ENCODE results near the gene PCDHA1. TPM values are rescaled to one million over a fixed set of nuclear protein-coding genes. Genes with fewer than 3 reads are reported as not detected.

PCDHA1 gene
- total RNA-seq, 2 experiments from 2014 or later, result not detected

DNA sequence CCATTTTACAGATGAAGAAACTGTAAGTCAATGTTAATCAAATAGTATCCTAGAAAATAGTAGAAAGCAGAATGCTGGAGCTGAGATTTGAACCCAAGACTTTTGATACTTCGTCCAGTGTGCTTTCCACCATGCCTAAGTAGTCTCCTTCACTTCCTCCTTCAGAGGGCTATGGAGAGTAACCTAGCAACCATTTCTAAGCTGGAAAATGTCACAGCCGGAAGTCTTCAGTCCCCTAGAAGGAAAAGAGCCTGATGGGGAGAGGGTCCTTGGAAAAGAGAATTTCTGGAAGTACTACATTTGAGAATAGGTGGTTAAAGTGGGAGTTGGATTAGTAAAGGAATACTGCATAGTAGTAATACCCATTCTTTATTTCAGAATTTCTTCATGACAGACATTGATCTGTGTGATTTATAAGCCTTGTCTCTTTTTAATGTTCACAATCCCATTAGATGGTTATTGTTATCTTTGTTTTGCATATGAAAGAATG lies 213.0 kb downstream of the PCDHA1 start:
- no peaks in the 10 kb centered on the region for H3K4me1 ChIP-seq (ENCODE audit: insufficient read depth, low read length, poor library complexity, severe bottlenecking)
- H3K4me3 ChIP-seq (ENCODE audit: low read depth, low read length, poor library complexity, severe bottlenecking), result no peak overlapping the region
- no TSS peak for BruUV-seq (replicated peaks)
- H3K4me2 ChIP-seq (ENCODE audit: low read length), result no peak overlapping the region
- no peak for TF ChIP-seq EZH2phosphoT487 (IDR thresholded peaks at IDR 0.05; ENCODE audit: borderline replicate concordance, low read depth, low read length)
- TF ChIP-seq, protein P1, sequence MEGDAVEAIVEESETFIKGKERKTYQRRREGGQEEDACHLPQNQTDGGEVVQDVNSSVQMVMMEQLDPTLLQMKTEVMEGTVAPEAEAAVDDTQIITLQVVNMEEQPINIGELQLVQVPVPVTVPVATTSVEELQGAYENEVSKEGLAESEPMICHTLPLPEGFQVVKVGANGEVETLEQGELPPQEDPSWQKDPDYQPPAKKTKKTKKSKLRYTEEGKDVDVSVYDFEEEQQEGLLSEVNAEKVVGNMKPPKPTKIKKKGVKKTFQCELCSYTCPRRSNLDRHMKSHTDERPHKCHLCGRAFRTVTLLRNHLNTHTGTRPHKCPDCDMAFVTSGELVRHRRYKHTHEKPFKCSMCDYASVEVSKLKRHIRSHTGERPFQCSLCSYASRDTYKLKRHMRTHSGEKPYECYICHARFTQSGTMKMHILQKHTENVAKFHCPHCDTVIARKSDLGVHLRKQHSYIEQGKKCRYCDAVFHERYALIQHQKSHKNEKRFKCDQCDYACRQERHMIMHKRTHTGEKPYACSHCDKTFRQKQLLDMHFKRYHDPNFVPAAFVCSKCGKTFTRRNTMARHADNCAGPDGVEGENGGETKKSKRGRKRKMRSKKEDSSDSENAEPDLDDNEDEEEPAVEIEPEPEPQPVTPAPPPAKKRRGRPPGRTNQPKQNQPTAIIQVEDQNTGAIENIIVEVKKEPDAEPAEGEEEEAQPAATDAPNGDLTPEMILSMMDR (conservative IDR thresholded peaks at IDR 0.05; ENCODE audit: low read length), result no peak
- no peak overlapping the region for H2AFZ ChIP-seq (ENCODE audit: low read length)
- H4K20me1 ChIP-seq (ENCODE audit: insufficient read depth, low read length), result no peaks in the 10 kb centered on the region
- no peaks in the 10 kb centered on the region for H3K9me2 ChIP-seq (ENCODE audit: insufficient read depth, low read length)
- DNase-seq (ENCODE audit: low spot score), result no peak
- no peaks in the 10 kb centered on the region for H3K36me3 ChIP-seq (ENCODE audit: insufficient read depth, low read length)
- H3K79me2 ChIP-seq (ENCODE audit: insufficient read depth, low read depth, low read length), result no peaks in the 10 kb centered on the region
- no peak overlapping the region for H3K27ac ChIP-seq (ENCODE audit: low read depth, low read length, poor library complexity, severe bottlenecking)
- no peaks in the 10 kb centered on the region for H3K9me3 ChIP-seq (ENCODE audit: low read length)
- intact Hi-C loops (cut with micrococcal nuclease; ENCODE audit: unreplicated experiment), result no loop called here
- POLR2A ChIA-PET, result interaction anchor here (0.7 kb wide), 1 partner anchor 282 kb away, joined by 3 read pairs; no protein-coding TSS in a partner anchor
- CTCF ChIA-PET (ENCODE audit: unreplicated experiment), result no interaction called here

DNA sequence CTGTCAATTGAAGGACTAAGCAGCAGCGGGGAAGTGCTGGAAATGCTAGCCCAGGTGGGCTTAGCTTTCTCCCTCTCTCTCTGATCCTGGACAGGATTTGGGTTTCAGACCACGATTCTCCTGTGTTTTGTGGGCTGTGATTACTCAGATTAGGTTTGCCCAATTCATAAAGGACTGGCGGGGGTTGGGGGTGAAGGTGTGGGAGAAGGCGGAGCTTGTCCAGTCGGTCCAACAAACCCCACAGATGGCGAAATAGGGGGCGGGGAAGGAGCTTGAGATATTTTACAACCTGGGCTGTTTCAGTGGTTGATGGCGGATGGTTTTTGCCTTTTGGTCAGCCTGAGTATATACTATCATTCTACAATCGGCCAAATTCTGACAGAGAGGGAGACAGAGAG lies 215.5 kb downstream of the PCDHA1 start:
- Histone ChIP-seq H3K79me2 (ENCODE audit: insufficient read depth, low read depth, low read length) (no peaks in the 10 kb centered on the region), H4K20me1 (ENCODE audit: insufficient read depth, low read length) (no peaks in the 10 kb centered on the region), H3K27ac (ENCODE audit: low read depth, low read length, poor library complexity, severe bottlenecking) (no peak overlapping the region), H3K4me3 (ENCODE audit: low read depth, low read length, poor library complexity, severe bottlenecking) (no peak overlapping the region), H3K36me3 (ENCODE audit: insufficient read depth, low read length) (no peaks in the 10 kb centered on the region), H3K4me1 (ENCODE audit: insufficient read depth, low read length, poor library complexity, severe bottlenecking) (no peaks in the 10 kb centered on the region), H2AFZ (ENCODE audit: low read length) (no peak overlapping the region), H3K9me2 (ENCODE audit: insufficient read depth, low read length) (no peaks in the 10 kb centered on the region), H3K4me2 (ENCODE audit: low read length) (no peak overlapping the region), H3K9me3 (ENCODE audit: low read length) (no peaks in the 10 kb centered on the region)
- ChIA-PET POLR2A (no interaction called here), CTCF (ENCODE audit: unreplicated experiment) (no interaction called here)
- no TSS peak for BruUV-seq (replicated peaks)
- intact Hi-C loops (cut with micrococcal nuclease; ENCODE audit: unreplicated experiment), result no loop called here
- no peak for DNase-seq (ENCODE audit: low spot score)
- TF ChIP-seq, protein P1 (conservative IDR thresholded peaks at IDR 0.05; ENCODE audit: low read length), result no peak
- TF ChIP-seq EZH2phosphoT487 (IDR thresholded peaks at IDR 0.05; ENCODE audit: borderline replicate concordance, low read depth, low read length), result no peak

DNA sequence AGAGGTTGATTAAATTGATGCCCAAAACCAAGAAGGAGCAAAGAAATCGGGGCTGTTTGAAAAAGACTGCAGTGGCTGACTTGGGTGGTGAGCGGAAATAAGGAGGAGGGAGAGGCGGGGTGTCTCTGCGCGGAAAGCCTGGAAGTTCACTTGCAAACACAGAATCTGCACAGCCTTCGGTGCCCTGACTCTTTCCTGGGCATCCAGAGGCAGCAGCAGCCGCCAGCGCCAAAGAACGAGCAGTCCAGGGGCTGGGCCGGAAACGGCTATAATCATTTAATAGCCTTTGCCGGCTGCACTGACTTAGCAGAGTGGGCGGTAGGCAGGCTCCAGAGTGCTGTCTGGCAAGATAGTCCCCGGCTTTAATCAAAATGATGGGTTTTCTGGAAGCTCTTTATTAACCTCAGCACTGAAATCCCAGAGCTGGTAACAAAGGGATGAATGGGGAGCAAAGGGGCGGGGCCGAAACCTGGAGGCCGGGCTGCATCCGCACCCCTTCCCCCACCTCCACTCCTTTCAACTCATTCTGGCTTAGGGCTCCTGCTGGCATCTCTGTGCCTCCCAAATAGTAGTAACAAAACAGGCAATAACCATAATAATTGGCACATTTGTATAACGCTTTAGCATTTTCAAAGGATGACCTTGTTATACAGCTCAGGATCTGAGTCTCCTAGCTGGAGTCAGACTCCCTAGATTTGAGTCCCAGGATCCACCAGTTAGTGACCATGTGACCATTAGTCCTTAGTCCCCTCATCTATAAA lies 216.1 kb downstream of the PCDHA1 start:
- H3K36me3 ChIP-seq (ENCODE audit: insufficient read depth, low read length), result no peaks in the 10 kb centered on the region
- DNase-seq (ENCODE audit: low spot score), result no peak
- no peak for TF ChIP-seq EZH2phosphoT487 (IDR thresholded peaks at IDR 0.05; ENCODE audit: borderline replicate concordance, low read depth, low read length)
- TF ChIP-seq, protein P1 (conservative IDR thresholded peaks at IDR 0.05; ENCODE audit: low read length), result no peak
- no peak overlapping the region for H2AFZ ChIP-seq (ENCODE audit: low read length)
- H4K20me1 ChIP-seq (ENCODE audit: insufficient read depth, low read length), result no peaks in the 10 kb centered on the region
- intact Hi-C loops (cut with micrococcal nuclease; ENCODE audit: unreplicated experiment), result no loop called here
- H3K27ac ChIP-seq (ENCODE audit: low read depth, low read length, poor library complexity, severe bottlenecking), result no peak overlapping the region
- no peaks in the 10 kb centered on the region for H3K4me1 ChIP-seq (ENCODE audit: insufficient read depth, low read length, poor library complexity, severe bottlenecking)
- ChIA-PET CTCF (ENCODE audit: unreplicated experiment) (no interaction called here), POLR2A (no interaction called here)
- BruUV-seq (replicated peaks), result no TSS peak
- H3K4me2 ChIP-seq (ENCODE audit: low read length), result no peak overlapping the region
- no peaks in the 10 kb centered on the region for H3K79me2 ChIP-seq (ENCODE audit: insufficient read depth, low read depth, low read length)
- no peaks in the 10 kb centered on the region for H3K9me2 ChIP-seq (ENCODE audit: insufficient read depth, low read length)
- no peaks in the 10 kb centered on the region for H3K9me3 ChIP-seq (ENCODE audit: low read length)
- H3K4me3 ChIP-seq (ENCODE audit: low read depth, low read length, poor library complexity, severe bottlenecking), result no peak overlapping the region
